ENCODE data around the gene FAM110D. TPM values are rescaled to one million over a fixed set of nuclear protein-coding genes. Genes with fewer than 3 reads are reported as not detected.

Gene FAM110D
- total RNA-seq, 2 experiments from 2014 or later = not detected

DNA sequence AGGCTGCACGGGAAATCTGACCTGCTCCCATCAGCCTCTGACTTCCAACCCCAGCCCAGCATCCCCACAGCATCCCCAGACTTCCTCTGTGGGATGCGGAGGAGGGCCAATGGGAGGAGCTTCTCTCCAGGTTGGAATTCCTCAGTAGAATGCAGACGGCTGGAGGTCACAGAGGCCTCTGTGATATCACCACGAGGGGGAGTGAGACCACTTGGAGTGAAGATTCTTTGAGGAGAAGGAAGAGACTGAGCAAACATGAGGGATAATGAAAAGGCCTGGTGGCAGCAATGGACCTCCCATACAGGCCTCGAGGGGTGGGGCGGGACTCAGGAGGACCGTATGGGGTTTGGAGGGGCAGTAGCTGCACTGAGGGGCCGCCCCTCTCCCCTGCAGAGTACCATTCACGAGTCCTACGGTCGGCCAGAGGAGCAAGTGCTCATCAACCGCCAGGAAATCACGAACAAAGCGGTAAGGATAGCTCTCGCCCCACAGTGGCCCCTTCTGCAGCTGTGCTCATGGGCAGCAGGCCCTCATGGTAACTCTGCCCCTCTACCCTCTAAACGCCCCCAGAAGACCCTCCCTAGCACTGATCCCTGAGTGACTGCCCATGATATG lies 31.6 kb downstream of the FAM110D start, which contains the start of gene CATSPER4:
CATSPER4 (plus strand) TSS at position 230 of the 615 bp plus-strand sequence; CDS start at position 256, 26 bp downstream.
- Mint-ChIP-seq H3K27me3 (peaks cover 2% of the 10 kb centered on the region), H3K9me3 (no peaks in the 10 kb centered on the region), H3K4me1 (peaks cover 25% of the 10 kb centered on the region), H3K4me3 (peak within 1 kb of the TSS; percentile 37), H3K36me3 (no peaks in the 10 kb centered on the region), H3K27ac (peak within 1 kb of the TSS; percentile 76)
- DNase-seq (no peak), ATAC-seq (ENCODE audit: low read depth) (no peak)
- POLR2A ChIA-PET = interaction anchor here (1.2 kb wide), 1 partner anchor 98 kb away, joined by 3 read pairs; no protein-coding TSS in a partner anchor

DNA sequence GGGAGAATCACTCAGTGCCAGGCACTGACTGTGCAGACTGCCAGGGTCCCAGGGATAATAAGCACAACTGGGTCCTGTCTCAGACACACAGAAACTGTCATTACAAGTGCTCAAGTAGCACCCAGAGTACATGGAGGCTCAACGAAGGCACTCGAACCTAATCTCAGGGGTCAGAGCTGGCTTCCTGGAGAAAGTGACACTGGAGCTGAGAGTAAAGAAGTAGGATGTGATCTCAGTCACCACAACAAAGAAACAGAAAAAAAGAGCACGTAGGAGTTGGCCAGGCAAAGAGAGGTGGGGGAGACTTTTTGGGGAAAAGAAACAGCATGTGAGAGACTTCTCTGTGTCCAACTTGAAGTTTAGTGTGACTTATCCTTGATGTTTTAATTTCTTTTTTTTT lies 32.9 kb downstream of the FAM110D start:
- POLR2A ChIA-PET = interaction anchor here (0.6 to 1.7 kb wide), 7 partner anchors 10 to 300 kb away, joined by 3 to 5 read pairs (median 3); partner anchors contain the start of genes CEP85 and ZNF593
- Mint-ChIP-seq H3K27ac (peak overlapping the region; percentile 76), H3K9me3 (no peaks in the 10 kb centered on the region), H3K4me3 (peak overlapping the region; percentile 37), H3K36me3 (no peaks in the 10 kb centered on the region), H3K4me1 (peaks cover 25% of the 10 kb centered on the region), H3K27me3 (peaks cover 2% of the 10 kb centered on the region)
- ATAC-seq (ENCODE audit: low read depth) (peak; percentile 83), DNase-seq (no peak)

DNA sequence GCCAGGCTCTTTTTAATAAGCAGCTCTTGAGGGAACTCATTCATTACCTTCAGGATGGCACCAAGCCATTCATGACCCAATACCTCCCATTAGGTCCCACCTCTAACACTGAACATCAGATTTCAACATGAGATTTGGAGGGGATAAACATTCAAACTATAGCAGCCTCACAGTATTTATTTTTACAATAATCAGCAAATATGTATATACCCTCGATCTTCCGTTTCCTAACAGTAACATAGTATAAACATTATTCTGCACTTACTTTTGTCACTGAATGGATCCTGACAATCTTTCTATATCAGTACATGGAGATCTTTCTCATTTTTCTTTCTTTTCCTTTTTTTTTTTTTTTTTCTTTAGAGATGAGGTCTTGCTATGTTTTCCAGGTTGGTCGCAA lies 36.9 kb downstream of the FAM110D start:
- Mint-ChIP-seq H3K27ac (no peak overlapping the region), H3K36me3 (no peaks in the 10 kb centered on the region), H3K9me3 (no peaks in the 10 kb centered on the region), H3K4me3 (no peak overlapping the region), H3K27me3 (peaks cover 6% of the 10 kb centered on the region), H3K4me1 (peaks cover 23% of the 10 kb centered on the region)
- DNase-seq (no peak), ATAC-seq (ENCODE audit: low read depth) (no peak)
- POLR2A ChIA-PET = no interaction called here

DNA sequence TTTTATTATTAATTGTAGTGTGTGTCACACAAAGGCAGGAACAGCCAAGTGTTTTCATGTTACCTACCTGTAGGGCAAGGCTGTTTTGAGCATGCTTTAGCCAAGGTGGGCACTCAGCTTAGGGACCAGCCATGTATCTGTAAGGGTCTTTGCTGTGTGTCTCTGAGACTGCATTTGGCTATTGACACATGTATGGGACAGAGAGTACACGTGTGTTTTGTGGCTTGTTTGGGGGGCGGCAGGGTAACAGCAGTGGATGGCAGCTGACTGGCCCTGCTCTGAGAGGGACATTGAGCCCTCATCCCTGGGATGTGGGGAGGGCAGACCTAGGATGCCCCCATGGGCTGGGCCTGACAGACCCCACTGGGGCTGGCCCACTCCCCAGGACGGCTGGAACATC lies 38.4 kb downstream of the FAM110D start:
- no peaks in the 10 kb centered on the region for H3K9me3 Mint-ChIP-seq
- peaks cover 6% of the 10 kb centered on the region for H3K27me3 Mint-ChIP-seq
- no peaks in the 10 kb centered on the region for H3K36me3 Mint-ChIP-seq
- no peak overlapping the region for H3K4me3 Mint-ChIP-seq
- no peak overlapping the region for H3K27ac Mint-ChIP-seq
- H3K4me1 Mint-ChIP-seq = peaks cover 25% of the 10 kb centered on the region
- no peak for ATAC-seq (ENCODE audit: low read depth)
- no peak for DNase-seq
- POLR2A ChIA-PET = no interaction called here

DNA sequence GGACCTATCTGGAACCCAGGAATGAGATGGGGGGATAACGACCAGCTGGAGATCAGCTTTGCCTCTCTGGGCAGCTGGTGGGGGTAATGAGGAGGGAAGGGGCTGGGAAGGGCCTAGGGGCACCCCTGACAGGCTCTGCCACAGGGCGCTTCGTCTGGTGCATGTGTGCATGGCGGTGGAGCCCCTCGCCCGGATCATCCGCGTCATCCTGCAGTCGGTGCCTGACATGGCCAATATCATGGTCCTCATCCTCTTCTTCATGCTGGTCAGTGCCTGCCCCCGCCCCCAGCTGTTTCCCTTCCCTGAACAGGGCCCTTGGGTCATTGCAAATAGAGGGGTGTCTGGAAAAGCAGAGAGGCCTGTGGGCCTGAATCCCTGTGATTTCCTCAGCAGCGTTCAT lies 38.9 kb downstream of the FAM110D start:
- POLR2A ChIA-PET = no interaction called here
- no peak for ATAC-seq (ENCODE audit: low read depth)

DNA sequence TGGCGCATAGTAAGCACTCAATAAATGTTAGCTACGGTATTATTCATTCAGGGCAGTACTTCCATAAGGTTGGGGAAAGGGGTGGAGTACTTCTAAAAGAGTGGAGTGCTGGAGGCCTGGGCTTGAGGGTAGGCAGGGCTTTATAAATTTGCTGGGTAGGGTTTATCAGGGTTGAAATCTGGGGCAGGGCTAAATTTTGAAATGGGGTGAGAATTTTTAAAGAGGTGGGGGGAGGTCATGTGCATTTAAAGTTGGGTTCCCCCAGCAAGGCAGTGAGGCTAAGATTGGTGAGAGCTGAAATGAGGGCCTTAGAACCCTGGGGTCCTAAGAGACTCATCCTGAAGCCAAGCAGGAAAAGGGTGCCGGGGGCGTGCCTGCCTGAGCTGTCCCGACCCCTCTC lies 41.5 kb downstream of the FAM110D start:
- no peaks in the 10 kb centered on the region for H3K9me3 Mint-ChIP-seq
- H3K4me1 Mint-ChIP-seq = peaks cover 22% of the 10 kb centered on the region

More for the DNA sequence above, 38.9 kb downstream of the FAM110D start:
- H3K36me3 Mint-ChIP-seq = no peaks in the 10 kb centered on the region
- H3K27me3 Mint-ChIP-seq = peaks cover 6% of the 10 kb centered on the region
- DNase-seq = no peak
- no peak overlapping the region for H3K27ac Mint-ChIP-seq
- H3K4me1 Mint-ChIP-seq = peaks cover 29% of the 10 kb centered on the region
- no peaks in the 10 kb centered on the region for H3K9me3 Mint-ChIP-seq
- no peak overlapping the region for H3K4me3 Mint-ChIP-seq

DNA sequence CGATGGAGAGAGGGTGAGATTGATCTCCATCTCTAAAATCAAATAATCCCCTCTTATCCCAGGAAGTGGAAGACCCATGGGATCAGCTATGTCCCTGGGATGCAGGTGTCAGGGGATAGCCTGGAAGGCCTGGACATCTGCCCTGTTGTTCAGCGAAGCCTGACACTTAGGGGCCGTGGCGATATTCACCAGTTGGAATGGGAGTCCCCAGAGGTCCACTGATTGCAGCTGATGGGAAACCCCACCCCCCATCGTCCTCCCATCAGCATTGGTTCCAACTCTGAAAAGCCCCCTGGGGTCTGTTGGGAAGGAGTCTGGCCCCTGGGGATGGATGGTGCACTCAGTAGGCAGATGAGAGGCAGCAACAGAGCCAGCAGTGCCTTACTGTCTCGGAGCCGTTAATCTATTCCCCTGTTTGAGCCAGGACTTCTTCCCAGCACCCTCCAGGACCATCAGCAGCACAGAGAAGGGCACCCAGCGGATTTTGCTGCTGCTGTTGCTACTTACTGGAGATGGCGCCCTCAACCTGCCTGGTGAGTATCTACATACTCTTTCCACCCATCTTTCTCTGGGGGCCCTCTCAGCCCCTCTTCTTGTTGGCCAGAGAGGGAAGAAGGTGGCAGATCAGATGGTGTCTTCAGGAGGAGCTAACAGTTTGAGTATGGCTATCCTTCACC lies 44.9 kb downstream of the FAM110D start:
- ATAC-seq (ENCODE audit: low read depth) = no peak
- H3K4me3 Mint-ChIP-seq = no peak overlapping the region
- no peak for DNase-seq
- H3K36me3 Mint-ChIP-seq = no peaks in the 10 kb centered on the region
- H3K27me3 Mint-ChIP-seq = peaks cover 4% of the 10 kb centered on the region
- H3K9me3 Mint-ChIP-seq = no peaks in the 10 kb centered on the region
- POLR2A ChIA-PET = interaction anchor here (1.0 to 2.4 kb wide), 4 partner anchors 26 to 31 kb away, joined by 3 to 6 read pairs (median 4); partner anchors contain the start of gene CEP85
- peaks cover 22% of the 10 kb centered on the region for H3K4me1 Mint-ChIP-seq
- H3K27ac Mint-ChIP-seq = peak overlapping the region; percentile 95

More for the DNA sequence above, 41.5 kb downstream of the FAM110D start:
- Mint-ChIP-seq H3K4me3 (no peak overlapping the region), H3K27ac (peak overlapping the region; percentile 95), H3K36me3 (no peaks in the 10 kb centered on the region), H3K27me3 (peaks cover 4% of the 10 kb centered on the region)
- POLR2A ChIA-PET = interaction anchor here (0.7 to 2.8 kb wide), 2 partner anchors 30 to 34 kb away, joined by 4 to 11 read pairs; partner anchors contain the start of gene ZNF593
- ATAC-seq (ENCODE audit: low read depth) (no peak), DNase-seq (no peak)

DNA sequence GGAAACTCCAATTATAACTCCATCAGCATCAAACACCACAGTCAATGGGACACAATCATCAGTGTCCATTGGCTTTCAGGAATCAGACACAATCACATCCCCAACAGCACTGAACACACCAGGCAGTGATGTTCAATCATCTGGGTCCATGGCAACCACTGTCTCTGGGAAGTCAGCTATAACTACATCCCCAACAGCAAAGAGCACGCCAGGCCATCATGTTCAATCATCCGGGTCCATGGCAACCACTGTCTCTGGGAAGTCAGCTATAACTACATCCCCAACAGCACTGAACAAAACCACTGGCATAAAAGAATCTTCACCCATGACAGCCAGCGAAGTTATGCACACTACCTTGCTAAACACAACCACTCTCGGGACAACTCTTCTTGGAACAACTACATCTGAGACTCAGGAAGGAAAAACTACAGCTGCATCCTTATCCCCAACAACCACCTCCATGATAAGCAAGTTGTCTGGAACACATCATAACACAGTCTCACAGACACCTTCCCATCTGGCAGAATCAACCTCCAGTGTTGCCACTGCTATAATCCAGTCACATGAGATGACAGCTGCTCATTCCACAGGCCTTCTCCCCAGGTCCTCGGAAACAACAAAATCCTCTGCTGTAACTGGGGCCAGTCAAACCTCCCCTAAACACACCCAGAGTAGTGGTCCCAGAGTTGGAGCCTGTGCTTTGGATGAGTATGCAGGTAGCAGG lies 51.4 kb downstream of the FAM110D start:
- no peak for DNase-seq
- peaks cover 14% of the 10 kb centered on the region for H3K27me3 Mint-ChIP-seq
- POLR2A ChIA-PET = interaction anchor here (0.6 kb wide), 3 partner anchors 69 to 336 kb away, joined by 3 to 8 read pairs (median 3); no protein-coding TSS in a partner anchor
- no peak for ATAC-seq (ENCODE audit: low read depth)
- no peaks in the 10 kb centered on the region for H3K36me3 Mint-ChIP-seq
- H3K9me3 Mint-ChIP-seq = no peaks in the 10 kb centered on the region
- H3K4me1 Mint-ChIP-seq = no peaks in the 10 kb centered on the region
- H3K27ac Mint-ChIP-seq = no peak overlapping the region
- H3K4me3 Mint-ChIP-seq = no peak overlapping the region

DNA sequence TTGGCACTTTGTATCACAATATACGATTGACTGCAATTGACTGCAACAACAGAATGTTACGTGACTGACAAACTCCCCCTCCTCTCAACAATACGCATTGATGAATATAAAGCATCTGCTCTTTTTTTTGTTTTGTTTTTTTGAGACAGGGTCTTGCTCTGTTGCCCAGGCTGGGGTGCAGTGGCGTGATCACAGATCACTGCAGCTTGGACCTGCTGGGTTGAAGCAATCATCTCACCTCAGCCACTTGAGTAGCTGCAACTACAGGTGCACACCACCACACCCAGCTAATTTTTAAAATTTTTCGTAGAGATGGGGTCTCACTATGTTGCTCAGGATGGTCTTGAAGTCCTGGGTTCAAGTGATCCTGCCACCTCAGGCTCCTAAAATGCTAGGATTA lies 53.8 kb downstream of the FAM110D start:
- H3K4me1 Mint-ChIP-seq = no peaks in the 10 kb centered on the region

DNA sequence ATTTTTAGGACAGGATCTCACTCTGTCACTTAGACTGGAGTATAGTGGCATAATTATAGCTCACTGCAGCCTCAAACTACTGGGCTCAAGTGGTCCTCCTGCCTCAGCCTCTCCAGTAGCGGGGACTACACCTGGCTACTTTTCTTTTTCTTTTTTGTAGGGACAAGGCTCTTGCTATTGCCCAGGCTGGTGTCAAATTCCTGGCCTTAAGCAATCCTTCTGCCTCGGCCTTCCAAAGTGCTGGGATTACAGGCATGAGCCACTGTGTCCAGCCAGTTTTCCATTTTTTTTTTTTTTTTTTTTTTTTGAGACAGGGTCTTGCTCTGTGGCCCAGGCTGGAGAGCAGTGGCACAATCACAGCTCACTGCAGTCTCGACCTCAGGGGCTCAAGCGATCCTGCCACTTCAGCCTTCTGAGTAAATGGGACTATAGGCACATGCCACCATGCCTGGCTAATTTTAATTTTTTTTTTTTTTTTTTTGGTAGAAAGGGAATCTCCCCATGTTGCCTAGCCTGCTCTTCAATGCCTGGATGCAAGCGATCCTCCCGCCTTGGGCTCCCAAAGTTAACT lies 54.5 kb downstream of the FAM110D start:
- no peak for DNase-seq
- no peaks in the 10 kb centered on the region for H3K9me3 Mint-ChIP-seq
- H3K27ac Mint-ChIP-seq = no peak overlapping the region
- H3K27me3 Mint-ChIP-seq = peaks cover 13% of the 10 kb centered on the region
- POLR2A ChIA-PET = no interaction called here
- no peaks in the 10 kb centered on the region for H3K4me1 Mint-ChIP-seq
- H3K36me3 Mint-ChIP-seq = no peaks in the 10 kb centered on the region
- no peak for ATAC-seq (ENCODE audit: low read depth)
- H3K4me3 Mint-ChIP-seq = no peak overlapping the region

More for the DNA sequence above, 53.8 kb downstream of the FAM110D start:
- Mint-ChIP-seq H3K4me3 (no peak overlapping the region), H3K27ac (no peak overlapping the region), H3K27me3 (peaks cover 13% of the 10 kb centered on the region), H3K36me3 (no peaks in the 10 kb centered on the region), H3K9me3 (no peaks in the 10 kb centered on the region)
- no peak for ATAC-seq (ENCODE audit: low read depth)
- POLR2A ChIA-PET = no interaction called here
- DNase-seq = no peak

Other genes starting within 250 kb of the FAM110D start
- gene PAFAH2, start 161.0 kb upstream of the FAM110D start, total RNA-seq = 10 to 100 TPM; 13.5 to 15.4 TPM
- gene EXTL1, start 137.3 kb upstream of the FAM110D start, total RNA-seq = not detected
- not detected for gene SLC30A2, start 113.0 kb upstream of the FAM110D start, total RNA-seq
- not detected for gene TRIM63, start 91.4 kb upstream of the FAM110D start, total RNA-seq
- gene PDIK1L, start 47.3 kb upstream of the FAM110D start, total RNA-seq = 10 to 100 TPM; 21.2 to 22.1 TPM
- not detected for gene C1orf232, start 9.9 kb downstream of the FAM110D start, total RNA-seq
- 10 to 100 TPM; 26.5 to 31.0 TPM for gene ZNF593, start 10.8 kb downstream of the FAM110D start, total RNA-seq
- gene ZNF593OS, start 12.8 kb downstream of the FAM110D start, total RNA-seq = not detected
- gene CNKSR1, start 18.4 kb downstream of the FAM110D start, total RNA-seq = 1 to 10 TPM; 4.5 to 6.0 TPM
- gene CATSPER4, start 31.5 kb downstream of the FAM110D start, total RNA-seq = not detected
- gene CEP85, start 75.1 kb downstream of the FAM110D start, total RNA-seq = 10 to 100 TPM; 36.0 to 37.2 TPM
- 100 to 1,000 TPM; 531 to 542 TPM for gene SH3BGRL3, start 121.0 kb downstream of the FAM110D start, total RNA-seq
- gene UBXN11, start 147.6 kb downstream of the FAM110D start, total RNA-seq = 10 to 100 TPM; 60.5 to 64.1 TPM
- gene CD52, start 158.9 kb downstream of the FAM110D start, total RNA-seq = 1,000 to 10,000 TPM; 1,078 to 1,088 TPM
- gene CRYBG2, start 195.1 kb downstream of the FAM110D start, total RNA-seq = 10 to 100 TPM in 1 of 2 experiments, 1 to 10 TPM in 1; 7.9 to 10.3 TPM
- gene ZNF683, start 213.7 kb downstream of the FAM110D start, total RNA-seq = 1 to 10 TPM; 9.3 to 9.9 TPM

Data from activated naive CD8-positive, alpha-beta T cell treated with anti-CD3 and anti-CD28 coated beads, Interleukin-2, amount 10 ng/mL, durations not matched to agents 7 days and 5 days (primary cell).